GM12873 (cell line): ENCODE results near the gene TRAF3IP1.

Source experiments
- CTCF ChIP-seq: IDR thresholded peaks from 2 replicates; pipeline ENCODE4 v1.5.1; 2012; ENCODE audit warnings: low read depth, mild to moderate bottlenecking, moderate library complexity, low read length, control low read depth; ENCODE audit not compliant: insufficient read depth; ENCODE audit errors: missing control alignments

Gene TRAF3IP1

GRCh38 chr2:238380785-238381184 lies 60.5 kb downstream of the TRAF3IP1 start:
- no peak for TF ChIP-seq CTCF

GRCh38 chr2:238381341-238382115 lies 61.2 kb downstream of the TRAF3IP1 start:
- TF ChIP-seq CTCF, result no peak

GRCh38 chr2:238382381-238382781 lies 62.1 kb downstream of the TRAF3IP1 start:
- no peak for TF ChIP-seq CTCF

- no peak for TF ChIP-seq CTCF
Observed at GRCh38 chr2:238383135-238383534, 62.8 kb downstream of the TRAF3IP1 start.

GRCh38 chr2:238383743-238384380 lies 63.5 kb downstream of the TRAF3IP1 start:
- TF ChIP-seq CTCF, result no peak

GRCh38 chr2:238387332-238387731 lies 67.0 kb downstream of the TRAF3IP1 start:
- TF ChIP-seq CTCF, result no peak

- no peak for TF ChIP-seq CTCF
Observed at GRCh38 chr2:238388794-238389193, 68.5 kb downstream of the TRAF3IP1 start.
